T-helper 17 cell (primary cell): ENCODE results near the gene TLX3. TPM values are rescaled to one million over a fixed set of nuclear protein-coding genes. Genes with fewer than 3 reads are reported as not detected.

Experiments
- ATAC-seq: fragments of 150-1000 bp; cut with Tn5 transposase; 2 replicates; pipeline ENCODE4 v1.10.0; 2021; ENCODE audit warnings: mild to moderate bottlenecking, moderate library complexity
- DNase-seq, 3 donors: peaks; one replicate each; pipeline versions ENCODE4 v3.0.0 to v3.0.0-alpha.2; 2020 to 2021
- H3K9me3 ChIP-seq: one replicate; pipeline ENCODE4 v1.7.0; 2013; ENCODE audit warnings: low read length, mild to moderate bottlenecking; ENCODE audit not compliant: control insufficient read depth, poor library complexity, severe bottlenecking
- H3K27ac Mint-ChIP-seq: one replicate; pipeline ENCODE4 v1.8.0; 2022; ENCODE audit warnings: mild to moderate bottlenecking, moderate library complexity, mixed read lengths
- H3K27me3 Mint-ChIP-seq: one replicate; pipeline ENCODE4 v1.8.0; 2022; ENCODE audit warnings: mixed read lengths
- H3K36me3 Mint-ChIP-seq: one replicate; pipeline ENCODE4 v1.8.0; 2022; ENCODE audit warnings: low read depth, mixed read lengths
- H3K4me1 Mint-ChIP-seq: one replicate; pipeline ENCODE4 v1.8.0; 2022; ENCODE audit warnings: mild to moderate bottlenecking, mixed read lengths
- H3K4me3 Mint-ChIP-seq: one replicate; pipeline ENCODE4 v1.8.0; 2022; ENCODE audit warnings: mild to moderate bottlenecking, moderate library complexity, mixed read lengths
- total RNA-seq, 4 donors: library from RNA in 2 of 4; stranded (reverse) in 2 of 4; gene quantifications; one replicate each; pipeline ENCODE4 v1.2.3 and lab custom pipeline; 2022 to 2026

TLX3 gene
- total RNA-seq, 2 donors from 2014 or later = not detected

- DNase-seq (no peak), ATAC-seq (no peak)
- Mint-ChIP-seq H3K4me3 (no peak overlapping the region), H3K27me3 (peaks cover 81% of the 10 kb centered on the region), H3K36me3 (peaks cover 2% of the 10 kb centered on the region), H3K27ac (no peak overlapping the region), H3K4me1 (no peaks in the 10 kb centered on the region)
- no peaks in the 10 kb centered on the region for H3K9me3 ChIP-seq
These were observed 12.4 kb downstream of the TLX3 start for GRCh38 chr5:171321447-171321846.

- H3K27ac Mint-ChIP-seq = no peak overlapping the region
- no peaks in the 10 kb centered on the region for H3K9me3 ChIP-seq
- H3K36me3 Mint-ChIP-seq = peaks cover 2% of the 10 kb centered on the region
- H3K4me1 Mint-ChIP-seq = no peaks in the 10 kb centered on the region
- peaks cover 75% of the 10 kb centered on the region for H3K27me3 Mint-ChIP-seq
- no peak overlapping the region for H3K4me3 Mint-ChIP-seq
- ATAC-seq (no peak), DNase-seq (no peak)
These were observed 13.5 kb downstream of the TLX3 start for GRCh38 chr5:171322527-171322926.

- ATAC-seq = no peak
- Mint-ChIP-seq H3K4me3 (no peak overlapping the region), H3K27me3 (peaks cover 75% of the 10 kb centered on the region), H3K36me3 (peaks cover 2% of the 10 kb centered on the region), H3K27ac (no peak overlapping the region), H3K4me1 (no peaks in the 10 kb centered on the region)
- DNase-seq = no peak
- H3K9me3 ChIP-seq = no peaks in the 10 kb centered on the region
These were observed 14.0 kb downstream of the TLX3 start for GRCh38 chr5:171323007-171323406.

- Mint-ChIP-seq H3K36me3 (peaks cover 2% of the 10 kb centered on the region), H3K4me3 (no peak overlapping the region), H3K27ac (no peak overlapping the region), H3K27me3 (peaks cover 75% of the 10 kb centered on the region), H3K4me1 (no peaks in the 10 kb centered on the region)
- no peaks in the 10 kb centered on the region for H3K9me3 ChIP-seq
- ATAC-seq (no peak), DNase-seq (no peak)
These were observed 15.0 kb downstream of the TLX3 start for GRCh38 chr5:171323806-171324632.

GRCh38 chr5:171330021-171330420 is 21.0 kb downstream of the TLX3 start:
- no peak overlapping the region for H3K4me3 Mint-ChIP-seq

GRCh38 chr5:171335616-171336015 is 26.6 kb downstream of the TLX3 start:
- Mint-ChIP-seq H3K27ac (no peak overlapping the region), H3K4me1 (peaks cover 9% of the 10 kb centered on the region), H3K36me3 (peaks cover 2% of the 10 kb centered on the region), H3K4me3 (no peak overlapping the region), H3K27me3 (peaks cover 64% of the 10 kb centered on the region)
- ATAC-seq = no peak
- no peak for DNase-seq
- H3K9me3 ChIP-seq = no peaks in the 10 kb centered on the region

More at GRCh38 chr5:171330021-171330420, 21.0 kb downstream of the TLX3 start:
- no peaks in the 10 kb centered on the region for H3K36me3 Mint-ChIP-seq
- no peak overlapping the region for H3K27ac Mint-ChIP-seq
- no peaks in the 10 kb centered on the region for H3K9me3 ChIP-seq
- DNase-seq (no peak), ATAC-seq (no peak)
- no peaks in the 10 kb centered on the region for H3K4me1 Mint-ChIP-seq
- H3K27me3 Mint-ChIP-seq = peaks cover 61% of the 10 kb centered on the region

- no peaks in the 10 kb centered on the region for H3K9me3 ChIP-seq
- Mint-ChIP-seq H3K4me1 (peaks cover 9% of the 10 kb centered on the region), H3K4me3 (peak overlapping the region; percentile 36), H3K27ac (no peak overlapping the region), H3K36me3 (peaks cover 2% of the 10 kb centered on the region), H3K27me3 (peaks cover 62% of the 10 kb centered on the region)
- ATAC-seq (peak; percentile 56), DNase-seq (no peak)
These were observed 27.6 kb downstream of the TLX3 start for GRCh38 chr5:171336521-171337209.

- no peak overlapping the region for H3K27ac Mint-ChIP-seq
- ATAC-seq (no peak), DNase-seq (no peak)
- H3K9me3 ChIP-seq = no peaks in the 10 kb centered on the region
- peaks cover 58% of the 10 kb centered on the region for H3K27me3 Mint-ChIP-seq
- H3K36me3 Mint-ChIP-seq = peaks cover 2% of the 10 kb centered on the region
- H3K4me1 Mint-ChIP-seq = peaks cover 9% of the 10 kb centered on the region
- H3K4me3 Mint-ChIP-seq = peak overlapping the region; percentile 36
These were observed 28.1 kb downstream of the TLX3 start for GRCh38 chr5:171337210-171337569.

GRCh38 chr5:171340042-171340441 is 31.0 kb downstream of the TLX3 start:
- no peak for DNase-seq
- no peak for ATAC-seq
- peaks cover 11% of the 10 kb centered on the region for H3K4me1 Mint-ChIP-seq
- no peak overlapping the region for H3K27ac Mint-ChIP-seq
- peaks cover 46% of the 10 kb centered on the region for H3K27me3 Mint-ChIP-seq
- peaks cover 2% of the 10 kb centered on the region for H3K36me3 Mint-ChIP-seq
- no peak overlapping the region for H3K4me3 Mint-ChIP-seq
- H3K9me3 ChIP-seq = no peaks in the 10 kb centered on the region

GRCh38 chr5:171340491-171340890 is 31.4 kb downstream of the TLX3 start:
- no peak overlapping the region for H3K27ac Mint-ChIP-seq
- H3K27me3 Mint-ChIP-seq = peaks cover 41% of the 10 kb centered on the region
- no peak overlapping the region for H3K4me3 Mint-ChIP-seq
- no peak for ATAC-seq
- no peaks in the 10 kb centered on the region for H3K9me3 ChIP-seq
- no peak for DNase-seq
- H3K4me1 Mint-ChIP-seq = peaks cover 11% of the 10 kb centered on the region
- H3K36me3 Mint-ChIP-seq = no peaks in the 10 kb centered on the region

- ATAC-seq = peak; percentile 70
- Mint-ChIP-seq H3K36me3 (no peaks in the 10 kb centered on the region), H3K4me3 (no peak overlapping the region), H3K27me3 (peaks cover 24% of the 10 kb centered on the region), H3K4me1 (peaks cover 3% of the 10 kb centered on the region), H3K27ac (no peak overlapping the region)
- H3K9me3 ChIP-seq = no peaks in the 10 kb centered on the region
- DNase-seq = peak in 1 of 3 donors; percentile 10
These were observed 33.5 kb downstream of the TLX3 start for GRCh38 chr5:171342362-171343111.

- Mint-ChIP-seq H3K27me3 (peaks cover 16% of the 10 kb centered on the region), H3K36me3 (no peaks in the 10 kb centered on the region), H3K27ac (no peak overlapping the region), H3K4me3 (no peak overlapping the region), H3K4me1 (peaks cover 2% of the 10 kb centered on the region)
- H3K9me3 ChIP-seq = no peaks in the 10 kb centered on the region
- no peak for DNase-seq
- ATAC-seq = no peak
These were observed 36.0 kb downstream of the TLX3 start for GRCh38 chr5:171344936-171345608.
